ELF-1 (cell line): Measurements from ENCODE around the gene PLA2G2D.

Experiments
- DNase-seq: peaks from one replicate; pipeline ENCODE4 v3.0.0-alpha.2; 2016; ENCODE audit warnings: low read depth, low spot score

Gene PLA2G2D, protein sequence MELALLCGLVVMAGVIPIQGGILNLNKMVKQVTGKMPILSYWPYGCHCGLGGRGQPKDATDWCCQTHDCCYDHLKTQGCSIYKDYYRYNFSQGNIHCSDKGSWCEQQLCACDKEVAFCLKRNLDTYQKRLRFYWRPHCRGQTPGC

DNA sequence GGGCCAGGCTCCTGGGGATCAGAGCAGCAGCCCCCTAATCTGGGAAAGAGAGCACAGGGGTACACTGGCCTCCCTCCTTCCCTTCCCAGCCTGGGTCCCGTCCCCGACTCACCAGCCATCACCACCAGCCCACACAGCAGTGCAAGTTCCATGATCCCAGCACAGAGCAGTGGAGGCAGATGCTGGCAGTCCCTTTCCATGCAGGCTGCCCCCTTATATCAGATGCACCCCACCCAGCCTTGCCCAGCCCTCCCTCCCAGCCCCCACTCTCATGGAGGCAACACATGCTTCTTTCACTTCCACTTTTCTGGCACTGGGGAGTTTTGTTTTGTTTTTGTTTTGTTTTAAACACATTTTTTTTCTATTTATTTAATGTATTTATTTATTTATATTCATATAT, at the start of gene PLA2G2D:
Gene PLA2G2D (minus strand): TSS at position 190 of the 400 bp plus-strand sequence. CDS start 38 bp downstream, at position 152.
- no peak for DNase-seq

DNA sequence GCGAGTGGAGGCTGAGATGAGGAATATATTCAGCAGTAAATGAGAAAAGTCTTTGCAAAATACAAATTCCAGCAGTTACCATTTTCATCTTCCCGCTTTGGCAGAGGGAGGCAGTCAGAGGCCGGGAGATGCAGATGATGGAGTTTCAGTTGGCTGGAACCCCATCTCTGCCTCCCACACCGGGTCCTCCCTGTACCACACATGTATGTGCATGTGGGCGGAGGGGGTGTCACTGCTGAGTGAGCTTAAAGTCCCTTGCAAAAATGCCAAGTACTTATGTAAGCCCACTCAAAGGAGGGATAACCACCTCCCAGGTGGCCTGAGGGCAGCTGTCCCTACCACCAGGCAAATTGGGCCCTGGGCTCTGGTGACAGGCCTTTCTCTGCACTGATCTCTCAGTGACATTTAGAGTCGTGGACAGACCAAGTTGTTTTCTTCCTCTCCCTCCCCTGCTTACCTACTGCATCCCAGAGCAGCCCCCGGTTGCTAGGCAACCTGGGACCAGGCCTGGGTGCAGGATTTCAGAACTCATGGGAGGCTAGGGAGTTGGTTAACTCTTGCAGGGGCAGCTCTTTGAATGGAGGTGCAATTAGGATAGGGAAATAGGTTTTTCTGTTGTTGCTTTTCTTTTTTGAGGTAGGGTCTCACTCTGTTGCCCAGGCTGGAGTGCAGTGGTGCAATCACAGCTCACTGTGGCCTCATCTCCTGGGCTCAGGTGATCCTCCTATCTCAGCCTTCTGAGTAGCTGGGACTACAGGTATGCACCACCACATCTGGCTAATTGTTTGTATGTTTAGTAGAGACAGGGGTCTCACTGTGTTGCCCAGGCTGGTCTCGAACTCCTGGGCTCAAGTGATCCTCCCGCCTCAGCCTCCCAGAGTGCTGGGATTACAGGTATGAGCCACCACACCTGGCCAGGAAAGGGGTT, 49.5 kb upstream of the PLA2G2D start:
- peak; percentile 20 for DNase-seq

DNA sequence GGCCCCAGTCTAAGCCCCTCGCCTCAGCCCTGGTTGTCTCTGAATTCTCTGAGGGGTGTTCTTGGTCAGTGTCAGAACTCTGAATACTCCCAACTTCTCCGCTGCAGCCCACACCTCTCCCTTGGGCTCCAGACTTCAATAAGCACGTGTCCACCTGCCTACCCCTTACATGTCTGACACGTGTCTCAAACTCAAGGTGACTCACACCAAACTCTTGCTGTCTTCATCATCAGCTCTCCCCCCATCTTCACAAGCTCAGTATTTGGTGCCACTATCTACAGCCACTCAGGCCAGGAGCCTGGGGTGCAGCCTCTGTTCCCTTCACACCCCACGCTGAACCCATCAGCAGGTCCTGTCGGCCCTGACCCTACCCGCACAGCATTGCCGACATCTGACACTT, 47.8 kb upstream of the PLA2G2D start:
- no peak for DNase-seq

DNA sequence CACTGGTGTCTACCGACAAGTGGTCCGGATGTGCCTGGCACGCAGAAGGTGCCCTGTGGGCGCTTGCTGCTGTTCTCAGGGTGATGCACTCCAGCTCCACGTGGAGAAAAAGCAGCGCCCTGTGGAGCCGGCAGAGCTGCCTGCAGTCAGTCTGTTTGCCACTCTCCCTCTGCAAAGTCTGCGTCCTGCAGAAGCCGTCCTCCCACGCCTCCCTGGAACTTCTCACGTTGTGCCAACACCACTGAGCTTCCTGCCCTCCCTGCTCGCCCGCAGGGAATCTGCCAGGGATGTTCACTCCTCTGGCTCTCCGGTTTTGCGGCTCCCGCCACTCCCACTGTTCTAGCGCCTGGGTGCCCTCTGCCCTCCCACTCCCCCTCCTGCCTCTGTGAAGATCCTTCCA, 46.7 kb upstream of the PLA2G2D start:
- no peak for DNase-seq

DNA sequence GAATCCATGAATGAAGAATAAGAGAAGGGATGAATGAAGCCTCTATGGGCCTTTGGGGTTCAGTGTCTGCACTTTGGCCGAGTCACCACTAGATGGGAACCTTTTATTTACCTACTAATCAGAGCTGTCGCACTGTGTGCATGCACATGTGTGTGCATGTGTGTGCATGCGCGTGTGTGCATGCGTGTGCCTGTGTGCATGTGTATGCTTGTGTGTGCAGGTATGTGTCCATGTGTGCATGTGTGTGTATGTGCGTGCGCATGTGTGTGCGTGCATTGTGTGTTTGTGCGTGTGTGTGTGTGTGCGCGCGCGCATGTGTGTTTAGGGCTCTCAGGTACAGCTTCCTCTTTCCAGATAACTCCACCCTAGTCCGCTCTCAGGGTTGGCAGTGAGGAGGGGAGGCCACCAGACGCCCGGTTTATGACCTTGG, 46.2 kb upstream of the PLA2G2D start:
- DNase-seq = no peak

DNA sequence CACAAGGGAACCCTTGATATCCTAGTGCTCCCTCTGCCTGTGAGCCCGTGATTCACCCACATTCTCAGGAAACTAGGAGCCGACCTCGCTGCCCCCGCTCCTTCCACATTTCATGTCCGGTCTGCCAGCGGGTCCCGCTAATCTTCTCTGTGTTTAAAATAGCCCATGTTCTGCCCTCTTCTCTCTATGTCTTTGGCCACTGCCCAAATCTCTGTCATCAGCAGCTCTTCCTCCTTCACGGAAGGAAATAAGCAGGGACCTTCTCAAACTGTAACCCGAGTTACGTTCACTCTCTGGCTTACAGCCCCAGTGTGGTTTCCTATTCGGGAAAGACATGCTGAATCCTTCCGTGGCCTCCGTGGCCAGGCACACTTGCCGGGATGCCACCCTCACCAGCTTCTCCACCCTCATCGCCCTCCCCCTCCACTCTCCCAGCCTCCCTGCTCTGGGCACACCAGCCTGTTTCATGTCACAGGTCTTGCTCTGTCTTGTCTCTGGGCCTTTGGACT, 45.4 kb upstream of the PLA2G2D start:
- DNase-seq = no peak

DNA sequence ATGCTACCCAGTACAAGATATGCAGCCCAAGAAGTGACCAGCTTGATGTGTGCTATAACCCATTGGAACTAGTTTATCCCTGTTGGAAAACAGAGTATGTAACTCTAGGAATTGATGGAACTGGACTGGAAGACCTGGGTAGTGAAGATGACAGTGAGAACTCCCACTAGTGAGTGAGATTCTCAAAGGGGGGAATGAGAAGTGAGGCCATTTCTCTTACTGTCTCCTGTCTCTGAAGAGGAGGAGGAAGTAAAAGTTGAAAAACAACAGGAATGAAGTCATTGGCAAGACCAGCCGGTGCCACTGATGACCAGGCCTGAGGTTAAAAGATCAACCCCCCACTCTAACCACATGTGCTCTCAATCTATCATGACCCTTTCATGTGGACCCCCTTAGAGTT, 40.7 kb upstream of the PLA2G2D start:
- DNase-seq = no peak

DNA sequence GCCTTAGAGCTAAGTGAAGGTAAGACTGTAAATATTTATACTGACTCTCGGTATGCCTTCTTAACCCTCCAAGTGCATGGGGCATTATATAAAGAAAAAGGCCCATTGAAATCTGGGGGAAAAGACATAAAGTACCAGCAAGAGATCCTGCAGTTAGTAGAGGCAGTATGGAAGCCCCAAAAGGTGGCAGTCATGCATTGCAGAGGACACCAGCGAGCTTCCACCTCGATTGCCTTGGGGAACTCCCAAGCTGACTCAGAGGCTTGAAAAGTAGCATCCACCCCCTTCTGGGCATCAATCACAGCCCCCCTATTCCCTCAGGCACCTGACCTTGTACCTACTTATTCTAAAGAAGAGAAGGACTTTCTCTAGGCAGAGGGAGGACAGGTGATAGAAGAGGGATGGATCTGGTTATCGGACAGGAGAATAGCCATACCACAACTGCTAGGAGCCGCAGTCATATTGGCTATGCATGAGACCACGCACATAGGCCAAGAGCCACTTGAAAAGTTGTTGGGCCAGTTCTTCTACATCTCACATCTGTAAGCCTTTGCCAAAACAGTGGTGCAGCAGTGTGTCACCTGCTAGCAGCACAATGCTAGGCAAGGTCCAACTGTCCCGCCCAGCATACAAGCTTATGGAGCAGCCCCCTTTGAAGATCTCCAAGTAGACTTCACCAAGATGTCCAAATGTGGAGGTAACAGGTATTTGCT, 39.2 kb upstream of the PLA2G2D start:
- no peak for DNase-seq

DNA sequence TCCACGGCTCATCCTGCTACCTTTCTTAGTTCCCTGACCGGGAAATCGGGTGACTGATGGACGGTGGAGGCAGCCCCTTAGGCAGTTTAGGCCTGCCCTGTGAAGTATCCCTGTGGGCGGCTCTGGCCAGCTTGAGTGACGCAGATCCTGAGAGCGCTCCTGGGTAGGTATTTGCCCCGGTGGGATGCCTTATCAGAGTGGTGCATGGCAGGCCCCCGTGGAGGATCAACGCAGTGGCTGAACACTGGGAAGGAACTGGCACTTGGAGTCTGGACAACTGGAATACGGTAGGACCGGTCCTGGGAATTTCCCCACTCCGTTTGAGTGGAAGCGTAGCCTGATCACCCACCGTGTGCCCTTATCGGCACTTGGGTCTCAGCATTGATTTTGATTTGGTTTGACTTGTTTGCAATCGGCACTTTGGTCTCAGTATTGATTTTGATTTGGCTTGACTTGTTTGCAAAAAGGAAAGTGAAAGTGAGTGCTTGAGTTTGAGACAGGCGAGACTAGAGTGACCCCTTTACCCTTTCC, 35.0 kb upstream of the PLA2G2D start:
- no peak for DNase-seq

DNA sequence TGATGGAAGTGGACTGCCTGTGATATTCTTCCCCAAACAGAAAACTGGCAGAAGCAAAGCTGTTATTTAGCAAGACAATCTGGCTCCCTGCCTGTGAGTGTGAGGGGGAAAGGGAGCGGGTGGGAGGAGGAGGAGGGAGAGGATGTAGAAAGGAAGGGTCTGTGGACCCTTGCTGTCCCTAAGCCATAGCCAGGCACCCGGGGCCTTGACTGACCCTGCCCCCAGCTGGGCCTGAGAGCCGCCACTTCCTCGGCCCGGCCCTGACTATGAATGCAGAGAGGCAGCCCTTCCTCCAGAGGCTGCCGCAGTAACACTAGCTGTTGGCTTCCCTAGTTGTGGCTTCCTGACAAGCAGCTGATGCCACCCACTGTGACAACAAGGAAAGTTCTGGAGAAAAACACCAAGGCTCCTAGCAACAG, 33.7 kb upstream of the PLA2G2D start:
- peak; percentile 48 for DNase-seq

DNA sequence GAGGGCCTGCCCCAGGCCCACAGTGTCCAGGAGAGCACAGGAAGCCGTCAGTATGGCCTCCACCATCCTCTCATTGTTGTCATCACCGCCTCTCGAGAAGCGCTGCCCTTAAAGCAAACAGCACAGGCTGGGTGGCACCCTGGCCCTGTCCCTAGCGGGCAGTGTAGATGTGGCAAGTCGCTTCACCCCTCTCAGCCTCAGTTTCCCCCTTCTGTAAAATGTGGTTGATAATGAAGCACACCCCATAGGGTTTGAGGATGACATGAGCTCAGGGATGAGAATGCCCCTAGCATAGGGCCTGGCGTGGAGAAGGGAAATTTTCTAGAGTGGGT, 33.2 kb upstream of the PLA2G2D start:
- no peak for DNase-seq

DNA sequence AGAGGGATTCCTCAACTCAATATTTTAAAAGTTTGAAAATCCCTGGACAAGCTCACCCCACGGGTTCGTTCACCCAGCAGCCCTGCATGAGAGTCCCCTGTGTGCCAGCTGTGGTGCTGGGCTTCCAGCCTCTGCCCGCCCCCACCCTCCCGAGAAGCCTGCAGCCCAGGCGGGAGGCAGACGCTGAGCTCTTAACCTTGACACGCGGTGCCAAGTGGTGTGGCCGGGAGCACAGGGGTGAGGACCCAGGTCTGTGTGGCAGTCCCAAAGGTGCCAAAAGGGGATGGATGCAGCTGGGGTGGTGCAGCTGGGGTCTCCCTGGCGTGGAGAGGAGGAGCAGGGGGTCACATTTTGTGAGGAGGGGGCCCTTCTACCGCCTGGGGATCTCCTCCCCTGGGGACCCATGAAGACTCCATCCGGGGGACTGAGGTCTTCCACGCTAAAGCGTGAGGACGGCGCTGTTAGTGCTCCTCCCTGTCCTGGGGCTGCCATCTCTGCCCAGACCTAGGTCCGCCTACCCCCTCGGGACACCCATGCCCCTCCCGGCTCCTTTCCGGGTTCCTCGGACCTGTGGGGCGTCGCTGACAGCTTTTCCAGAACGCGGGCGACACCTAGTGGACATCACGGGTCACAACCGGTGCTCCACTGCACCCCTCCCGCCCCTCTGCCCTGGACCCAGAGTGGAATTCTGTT, 32.7 kb upstream of the PLA2G2D start:
- peak; percentile 93 for DNase-seq

DNA sequence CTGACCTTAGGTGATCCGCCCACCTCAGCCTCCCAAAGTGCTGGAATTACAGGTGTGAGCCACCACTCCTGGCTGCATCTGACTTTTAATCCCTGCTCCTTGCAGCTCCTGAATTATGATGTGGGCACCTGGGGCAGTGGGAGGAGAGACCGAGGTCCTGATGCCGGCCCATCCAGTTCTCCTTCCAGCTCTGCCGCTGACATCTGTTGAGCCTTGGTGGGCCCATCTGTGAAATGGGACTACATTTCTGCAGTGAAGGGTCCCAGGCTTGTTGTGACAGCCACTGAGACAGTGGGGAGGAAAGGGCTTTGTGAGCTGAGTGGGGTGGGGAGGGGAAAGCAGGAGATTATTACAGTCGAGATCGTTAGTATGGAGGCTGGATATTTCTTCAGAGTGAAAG, 31.6 kb upstream of the PLA2G2D start:
- DNase-seq = no peak

DNA sequence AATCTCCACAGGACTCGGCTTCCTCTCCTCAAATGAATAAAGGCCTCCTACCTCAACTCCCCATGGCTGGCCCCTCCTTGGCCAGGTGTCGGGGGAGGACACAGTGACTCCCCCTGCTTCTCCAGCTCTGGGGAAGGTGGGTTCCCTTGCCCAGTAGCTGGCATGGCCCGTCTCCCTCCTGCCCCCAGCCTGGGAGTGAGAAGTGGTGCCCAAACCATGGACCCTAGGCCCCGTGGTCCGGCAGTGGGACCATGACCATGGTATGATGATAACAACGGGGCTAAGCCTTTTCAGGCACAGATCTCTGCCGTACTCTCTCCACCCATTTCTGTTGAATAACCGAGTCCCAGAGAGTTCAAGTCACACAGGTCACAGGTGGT, 31.0 kb upstream of the PLA2G2D start:
- DNase-seq = no peak

DNA sequence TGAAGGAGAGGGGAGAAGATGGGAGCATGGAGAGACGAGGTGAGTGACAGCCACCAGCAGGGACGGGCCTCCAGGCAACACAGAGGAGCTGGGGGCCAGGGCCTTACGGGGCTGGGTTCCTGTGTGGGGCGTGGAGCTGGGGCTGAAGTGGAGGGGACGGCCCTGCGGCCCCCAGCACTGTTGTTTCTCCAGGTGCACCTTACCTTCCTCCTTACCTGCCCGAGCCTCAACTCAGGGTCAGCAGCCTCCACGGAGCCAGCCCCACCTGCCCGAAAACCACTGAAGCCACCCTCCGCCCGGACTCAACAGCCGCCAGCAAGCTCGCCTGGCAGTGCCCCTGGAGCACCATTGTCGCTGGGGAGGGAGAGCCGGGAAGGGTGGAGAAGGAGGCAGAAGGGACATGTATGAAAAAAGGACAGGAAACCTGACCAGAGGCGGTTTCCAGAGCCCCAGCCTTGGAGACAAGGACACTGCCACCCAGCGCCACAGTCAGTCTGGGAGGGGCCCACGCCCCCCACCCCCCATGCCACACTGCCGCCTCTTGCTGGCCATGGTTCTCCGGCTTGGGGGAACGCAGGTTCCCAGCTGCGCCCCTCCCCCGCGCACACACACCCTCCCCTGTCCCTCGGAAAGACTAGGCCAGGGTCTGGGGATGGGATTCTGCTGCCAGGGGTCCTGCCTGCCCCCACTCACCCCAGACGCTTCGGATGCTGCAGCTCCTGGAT, 30.4 kb upstream of the PLA2G2D start:
- DNase-seq = no peak

DNA sequence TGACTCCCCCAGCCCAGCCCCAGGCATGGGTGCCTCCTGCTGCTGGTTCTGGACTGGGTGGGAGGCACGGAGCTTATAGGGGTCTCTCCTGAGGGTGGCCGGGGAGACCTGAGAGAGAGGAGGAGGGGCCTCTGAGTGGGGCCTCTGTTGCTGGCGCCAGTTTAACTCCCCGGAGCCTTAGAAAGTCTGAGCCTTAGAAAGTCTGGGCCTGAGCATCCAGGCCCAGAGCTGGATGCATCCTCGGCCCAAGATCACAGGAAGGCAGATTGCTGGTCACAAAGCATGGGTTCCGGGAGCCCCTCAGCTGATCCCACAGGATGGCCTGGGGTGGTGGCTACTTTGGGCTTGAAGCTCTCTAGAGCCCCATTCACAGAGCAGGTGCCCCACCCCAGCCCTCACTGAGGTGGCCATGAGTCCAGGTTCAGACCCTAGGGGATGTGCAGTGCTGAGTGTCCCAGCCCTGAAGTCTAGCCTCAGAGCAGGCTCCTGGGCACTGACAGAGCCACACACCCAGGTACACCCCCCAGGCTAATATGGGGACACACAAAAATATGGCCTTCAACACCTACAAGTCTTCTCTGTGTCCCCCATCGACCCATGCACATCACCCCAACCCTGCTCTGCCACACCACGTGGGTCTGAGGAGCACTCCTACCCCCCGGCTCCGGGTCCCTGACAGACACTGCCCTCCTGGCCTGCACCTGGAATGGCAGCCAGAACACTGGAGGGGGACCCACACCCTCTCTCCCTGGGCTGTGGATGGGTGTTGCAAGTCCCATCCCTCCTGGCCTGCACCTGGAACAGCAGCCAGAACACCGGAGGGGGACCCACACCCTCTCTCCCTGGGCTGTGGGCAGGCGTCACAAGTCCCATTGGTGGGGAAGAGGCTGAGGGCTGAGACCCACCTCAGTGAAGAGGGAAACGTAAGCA, 29.5 kb upstream of the PLA2G2D start:
- DNase-seq = no peak

DNA sequence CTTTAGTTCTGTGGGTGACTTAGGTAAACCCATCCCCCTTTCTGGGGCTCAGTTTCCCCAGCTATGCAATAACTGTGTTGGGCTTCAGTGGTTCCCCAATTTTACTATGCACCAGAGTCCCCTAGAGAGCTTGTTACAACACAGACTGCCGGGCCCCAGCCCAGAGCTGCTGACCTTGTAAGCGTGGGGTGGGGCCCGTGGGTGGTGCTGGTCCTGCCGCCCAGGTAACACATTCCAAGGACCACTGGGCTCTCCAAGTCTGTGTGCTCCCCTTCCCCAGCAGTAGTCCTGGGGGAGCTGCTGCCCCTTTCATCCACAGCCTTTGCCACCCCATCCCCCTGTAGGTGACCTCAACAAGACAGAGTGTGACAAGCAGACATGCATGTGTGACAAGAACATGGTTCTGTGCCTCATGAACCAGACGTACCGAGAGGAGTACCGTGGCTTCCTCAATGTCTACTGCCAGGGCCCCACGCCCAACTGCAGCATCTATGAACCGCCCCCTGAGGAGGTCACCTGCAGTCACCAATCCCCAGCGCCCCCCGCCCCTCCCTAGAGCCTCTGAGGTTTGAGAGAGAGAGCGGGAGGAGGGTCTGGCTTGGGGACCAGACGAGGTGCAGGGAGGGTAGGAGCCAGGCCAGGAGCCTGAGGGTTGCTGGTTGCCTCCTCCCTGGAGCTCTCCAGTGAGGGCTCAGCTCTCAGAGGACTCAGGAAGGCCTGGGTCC, 28.7 kb upstream of the PLA2G2D start:
- no peak for DNase-seq

DNA sequence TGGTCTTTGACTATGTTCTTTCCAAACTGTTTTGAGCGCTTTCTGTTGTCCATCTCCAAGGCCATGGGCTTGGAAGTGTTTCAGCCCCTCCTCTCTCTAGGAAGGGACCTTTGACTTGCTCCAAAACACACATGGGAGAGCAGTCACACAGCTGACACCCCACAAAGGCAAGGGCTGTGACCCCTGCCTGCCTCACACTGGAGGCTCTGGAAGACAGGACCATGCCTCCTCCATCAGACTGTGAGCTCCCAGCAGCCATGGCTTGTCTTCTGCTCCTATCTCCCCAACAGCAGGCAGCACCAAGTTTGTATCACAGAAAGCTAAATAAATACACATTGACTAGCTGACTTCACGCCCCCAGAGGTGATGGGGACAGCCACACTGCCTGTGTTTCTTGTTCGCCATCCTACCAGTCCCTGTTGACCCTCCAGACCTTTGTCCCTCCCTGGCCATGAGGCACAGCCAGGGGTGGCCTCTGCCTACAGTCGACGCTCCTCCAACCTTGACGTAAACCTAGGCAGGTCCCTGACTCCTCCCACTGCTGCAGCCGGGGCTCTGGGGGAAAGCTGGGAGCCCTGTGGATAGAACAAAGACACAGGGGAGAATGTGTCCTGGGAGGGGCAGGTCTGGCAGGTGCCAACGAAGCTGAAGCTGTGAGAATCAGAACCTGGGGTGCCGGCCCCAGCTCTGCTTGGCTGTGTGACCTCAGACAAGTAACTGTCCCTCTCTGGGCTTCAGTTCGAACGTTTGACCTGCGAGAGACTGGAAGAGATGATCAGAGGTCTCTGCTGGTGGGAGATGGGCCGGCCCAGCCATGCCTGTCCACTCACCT, 24.6 kb upstream of the PLA2G2D start:
- no peak for DNase-seq
